Measurements from ENCODE around the gene FAM168B. TPM values are rescaled to one million over a fixed set of nuclear protein-coding genes. Genes with fewer than 3 reads are reported as not detected.
A peak's percentile ranks its signal among the peaks of the same experiment; 100 is the strongest.

FAM168B gene
- total and polyA plus RNA-seq, 2 of the 13 experiments (the other 11 are each of a cell fraction or from before 2014, with no cell fraction given): 64.5 to 113 TPM

- TF ChIP-seq PLSCR1 (CRISPR knock-in tag; IDR thresholded peaks at IDR 0.05; ENCODE audit: borderline replicate concordance) (no peak), BORCS8-MEF2B (CRISPR knock-in tag; IDR thresholded peaks at IDR 0.05) (peak; percentile 11; the same call in 1 of the 2 replicates), NFE2L2 (IDR thresholded peaks at IDR 0.05; ENCODE audit: low read length) (peak; percentile 21; the same call in 1 of the 2 replicates), MNT (IDR thresholded peaks at IDR 0.05) (peak; percentile 82), HHEX (CRISPR knock-in tag; IDR thresholded peaks at IDR 0.05) (peak; percentile 14; the same call in 1 of the 2 replicates), PRDM10 (CRISPR knock-in tag; IDR thresholded peaks at IDR 0.05; ENCODE audit: low read depth) (peak; percentile 92; the same call in 1 of the 2 replicates), FOSL1 (CRISPR knock-in tag; IDR thresholded peaks at IDR 0.05; ENCODE audit: borderline replicate concordance) (peak; percentile 72; the same call in 1 of the 2 replicates), EP300 (IDR thresholded peaks at IDR 0.05; ENCODE audit: low read depth in 2 of 2, low read length in 2 of 2) (0 out of 4 replicates have a peak, but pooled peaks of 1 of the 2 experiments have one; percentile 25), EP300 (CRISPR knock-in tag; IDR thresholded peaks at IDR 0.05; ENCODE audit: borderline replicate concordance) (no peak), RFX3 (CRISPR knock-in tag; IDR thresholded peaks at IDR 0.05) (0 out of 2 replicates have a peak, but pooled peaks have one; percentile 18), TBL1XR1 (IDR thresholded peaks at IDR 0.05; ENCODE audit: borderline replicate concordance, low read length, partially characterized antibody) (peak; percentile 66), ZNF124 (CRISPR knock-in tag; IDR thresholded peaks at IDR 0.05) (no peak), ZFY (CRISPR knock-in tag; IDR thresholded peaks at IDR 0.05) (peak; percentile 82), PITX1 (CRISPR knock-in tag; IDR thresholded peaks at IDR 0.05) (0 out of 2 replicates have a peak, but pooled peaks have one; percentile 29), IKZF5 (CRISPR knock-in tag; IDR thresholded peaks at IDR 0.05) (peak; percentile 13)
- TF ChIP-seq, protein P1, sequence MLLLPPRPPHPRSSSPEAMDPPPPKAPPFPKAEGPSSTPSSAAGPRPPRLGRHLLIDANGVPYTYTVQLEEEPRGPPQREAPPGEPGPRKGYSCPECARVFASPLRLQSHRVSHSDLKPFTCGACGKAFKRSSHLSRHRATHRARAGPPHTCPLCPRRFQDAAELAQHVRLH (CRISPR knock-in tag; IDR thresholded peaks at IDR 0.05; ENCODE audit: borderline replicate concordance, low read depth): peak; percentile 3; the same call in 1 of the 2 replicates
- TF ChIP-seq, protein P2, sequence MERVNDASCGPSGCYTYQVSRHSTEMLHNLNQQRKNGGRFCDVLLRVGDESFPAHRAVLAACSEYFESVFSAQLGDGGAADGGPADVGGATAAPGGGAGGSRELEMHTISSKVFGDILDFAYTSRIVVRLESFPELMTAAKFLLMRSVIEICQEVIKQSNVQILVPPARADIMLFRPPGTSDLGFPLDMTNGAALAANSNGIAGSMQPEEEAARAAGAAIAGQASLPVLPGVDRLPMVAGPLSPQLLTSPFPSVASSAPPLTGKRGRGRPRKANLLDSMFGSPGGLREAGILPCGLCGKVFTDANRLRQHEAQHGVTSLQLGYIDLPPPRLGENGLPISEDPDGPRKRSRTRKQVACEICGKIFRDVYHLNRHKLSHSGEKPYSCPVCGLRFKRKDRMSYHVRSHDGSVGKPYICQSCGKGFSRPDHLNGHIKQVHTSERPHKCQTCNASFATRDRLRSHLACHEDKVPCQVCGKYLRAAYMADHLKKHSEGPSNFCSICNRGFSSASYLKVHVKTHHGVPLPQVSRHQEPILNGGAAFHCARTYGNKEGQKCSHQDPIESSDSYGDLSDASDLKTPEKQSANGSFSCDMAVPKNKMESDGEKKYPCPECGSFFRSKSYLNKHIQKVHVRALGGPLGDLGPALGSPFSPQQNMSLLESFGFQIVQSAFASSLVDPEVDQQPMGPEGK (CRISPR knock-in tag; IDR thresholded peaks at IDR 0.05): peak; percentile 52; the same call in 1 of the 2 replicates
- TF ChIP-seq, protein P3, sequence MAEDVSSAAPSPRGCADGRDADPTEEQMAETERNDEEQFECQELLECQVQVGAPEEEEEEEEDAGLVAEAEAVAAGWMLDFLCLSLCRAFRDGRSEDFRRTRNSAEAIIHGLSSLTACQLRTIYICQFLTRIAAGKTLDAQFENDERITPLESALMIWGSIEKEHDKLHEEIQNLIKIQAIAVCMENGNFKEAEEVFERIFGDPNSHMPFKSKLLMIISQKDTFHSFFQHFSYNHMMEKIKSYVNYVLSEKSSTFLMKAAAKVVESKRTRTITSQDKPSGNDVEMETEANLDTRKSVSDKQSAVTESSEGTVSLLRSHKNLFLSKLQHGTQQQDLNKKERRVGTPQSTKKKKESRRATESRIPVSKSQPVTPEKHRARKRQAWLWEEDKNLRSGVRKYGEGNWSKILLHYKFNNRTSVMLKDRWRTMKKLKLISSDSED (CRISPR knock-in tag; IDR thresholded peaks at IDR 0.05): no peak
Observed at GRCh38 chr2:131104487-131105155, 11.4 kb upstream of the FAM168B start (continued).

Data from HepG2 (cell line).